HepG2 (cell line): ENCODE data around the gene METTL23. TPM values are rescaled to one million over a fixed set of nuclear protein-coding genes. Genes with fewer than 3 reads are reported as not detected.

Experiments used
- CBX5 ChIP-seq: sonication (generic); formaldehyde crosslinking; IDR thresholded peaks from 2 replicates; pipeline ENCODE4 v1.4.0; 2020; ENCODE audit warnings: missing genetic modification reagents, borderline replicate concordance
- DNMT3B ChIP-seq: conservative IDR thresholded peaks from 2 replicates; pipeline ENCODE4 v1.6.1; 2016; ENCODE audit warnings: missing biosample characterization, control low read depth
- MIXL1 ChIP-seq: IDR thresholded peaks from 2 replicates; pipeline ENCODE4 v1.6.1; 2016
- NFE2 ChIP-seq: sonication (generic); formaldehyde crosslinking; IDR thresholded peaks from 2 replicates; pipeline ENCODE4 v1.4.0; 2020; ENCODE audit warnings: missing genetic modification reagents
- NFKBIZ ChIP-seq: IDR thresholded peaks from 2 replicates; pipeline ENCODE4 v1.6.1; 2018; ENCODE audit warnings: missing genetic modification reagents, missing compliant biosample characterization
- PITX1 ChIP-seq: sonication (generic); formaldehyde crosslinking; IDR thresholded peaks from 2 replicates; pipeline ENCODE4 v1.5.1; 2020; ENCODE audit warnings: mild to moderate bottlenecking, missing genetic modification reagents
- RAD21 ChIP-seq: fragments of 450-650 bp; formaldehyde crosslinking; IDR thresholded peaks from 2 replicates; pipeline ENCODE4 v1.5.0; 2020; ENCODE audit warnings: mild to moderate bottlenecking
- RBM22 ChIP-seq: fragments of 200-400 bp; formaldehyde crosslinking; optimal IDR thresholded peaks from 2 replicates; pipeline ENCODE3; 2017; ENCODE audit warnings: mild to moderate bottlenecking, low read length, moderate library complexity
- SIN3A ChIP-seq: IDR thresholded peaks from 2 replicates; pipeline ENCODE4 v1.6.1; 2011; ENCODE audit warnings: low read depth, mild to moderate bottlenecking, control low read depth, low read length, borderline replicate concordance
- SMAD9 ChIP-seq: sonication (generic); formaldehyde crosslinking; IDR thresholded peaks from 2 replicates; pipeline ENCODE4 v1.5.1; 2020; ENCODE audit warnings: mild to moderate bottlenecking, missing genetic modification reagents
- SP140L ChIP-seq: sonication (generic); formaldehyde crosslinking; IDR thresholded peaks from 2 replicates; pipeline ENCODE4 v1.4.0; 2020; ENCODE audit warnings: missing genetic modification reagents, borderline replicate concordance
- YEATS4 ChIP-seq: sonication (generic); formaldehyde crosslinking; IDR thresholded peaks from 2 replicates; pipeline ENCODE4 v1.4.0; 2020; ENCODE audit warnings: missing genetic modification reagents, borderline replicate concordance
- ZNF205 ChIP-seq: IDR thresholded peaks from 2 replicates; pipeline ENCODE4 v1.6.1; 2018; ENCODE audit warnings: missing biosample characterization, missing genetic modification reagents
- ZNF329 ChIP-seq: sonication (generic); formaldehyde crosslinking; IDR thresholded peaks from 2 replicates; pipeline ENCODE4 v1.9.0; 2021; ENCODE audit warnings: low read depth, mild to moderate bottlenecking, missing genetic modification reagents
- ZNF552 ChIP-seq: sonication (generic); formaldehyde crosslinking; IDR thresholded peaks from 2 replicates; pipeline ENCODE4 v1.9.0; 2022; ENCODE audit warnings: missing genetic modification reagents, mild to moderate bottlenecking, borderline replicate concordance
- ZNF761 ChIP-seq: sonication (generic); formaldehyde crosslinking; conservative IDR thresholded peaks from 2 replicates; pipeline ENCODE4 v1.4.0; 2020; ENCODE audit warnings: mild to moderate bottlenecking, missing genetic modification reagents
- ZNF816 ChIP-seq: sonication (generic); formaldehyde crosslinking; IDR thresholded peaks from 2 replicates; pipeline ENCODE4 v1.8.0; 2022; ENCODE audit warnings: missing genetic modification reagents, mild to moderate bottlenecking, borderline replicate concordance
- ZSCAN31 ChIP-seq: sonication (generic); formaldehyde crosslinking; IDR thresholded peaks from 2 replicates; pipeline ENCODE4 v1.5.0; 2020; ENCODE audit warnings: low read depth, mild to moderate bottlenecking, missing genetic modification reagents
- polyA plus RNA-seq, 8 experiments: library from polyadenylated mRNA; depleted of rRNA in 3 of 8; stranded (reverse) in 7 of 8; unstranded in 1 of 8; fragments of >200 nt; fragmentation: Illumina TruSeq in 4 of 8; extraction: Trizol in 4 of 8; gene quantifications; 2 replicates each; pipeline versions ENCODE4 v1.2.1 to v1.2.3, GENCODE V29; 2011 to 2016; ENCODE audit warnings: low read depth in 4 of 8, missing spikeins in 1 of 8, mixed read lengths in 1 of 8; ENCODE audit not compliant: insufficient read depth in 1 of 8
- total RNA-seq, 5 experiments: library from RNA; depleted of rRNA; stranded (reverse); fragments of >200 nt; fragmentation: Illumina TruSeq; extraction: Trizol; gene quantifications; 2 replicates each; pipeline ENCODE4 v1.2.3, GENCODE V29; 2016; ENCODE audit warnings: low read depth in 1 of 5
- TF ChIP-seq, protein P1 (sequence below): sonication (generic); formaldehyde crosslinking; IDR thresholded peaks from 2 replicates; pipeline ENCODE4 v1.5.0; 2020; ENCODE audit warnings: missing genetic modification reagents, mild to moderate bottlenecking, borderline replicate concordance
- TF ChIP-seq, protein P2 (sequence below): fragments of 450-650 bp; IDR thresholded peaks from 2 replicates; pipeline ENCODE4 v1.6.1; 2017; ENCODE audit warnings: mild to moderate bottlenecking
- TF ChIP-seq, protein P3 (sequence below): IDR thresholded peaks from 2 replicates; pipeline ENCODE4 v1.4.0; 2020; ENCODE audit warnings: mild to moderate bottlenecking, missing genetic modification reagents
- TF ChIP-seq, protein P4 (sequence below): sonication (generic); formaldehyde crosslinking; IDR thresholded peaks from 2 replicates; pipeline ENCODE4 v1.4.0; 2020; ENCODE audit warnings: missing genetic modification reagents

Gene METTL23
- total and polyA plus RNA-seq, 2 of the 13 experiments (the other 11 are each of a cell fraction or from before 2014, with no cell fraction given): 39.9 to 104 TPM

DNA sequence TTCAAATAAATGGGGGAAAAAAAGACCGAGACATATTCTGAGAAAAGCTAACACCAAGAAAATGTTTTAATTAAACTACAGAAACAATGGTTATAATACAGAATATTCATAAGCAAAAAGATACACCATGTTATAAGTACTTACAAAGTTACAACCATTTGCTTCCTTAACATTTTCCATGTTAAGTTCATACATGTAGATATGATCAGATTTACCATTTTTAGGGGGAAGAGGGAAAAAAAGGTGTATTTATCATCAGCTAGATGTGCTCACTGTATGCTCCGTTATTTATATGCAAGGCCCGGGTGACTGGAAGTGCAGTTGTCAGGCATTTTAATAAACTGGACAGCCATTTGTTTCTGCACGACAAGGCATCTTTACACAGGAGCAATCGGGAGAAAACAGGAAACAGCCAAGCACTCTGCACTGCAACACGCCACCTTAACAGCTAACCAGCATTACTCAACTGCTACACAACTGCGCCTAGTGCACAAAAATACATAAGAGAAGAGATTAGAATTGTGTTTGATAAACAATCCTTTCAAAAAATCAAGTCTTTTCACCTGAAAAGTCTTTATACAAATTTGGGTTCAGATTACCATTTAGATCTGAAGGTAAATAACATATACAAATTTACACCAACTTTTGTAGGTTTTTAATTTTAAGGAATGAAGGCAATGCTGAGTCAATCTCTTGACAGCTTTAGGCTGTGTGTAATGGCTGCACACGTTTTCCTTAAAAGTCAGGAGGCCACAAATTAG lies 7.6 kb downstream of the METTL23 start (continued):
- TF ChIP-seq, protein P1, sequence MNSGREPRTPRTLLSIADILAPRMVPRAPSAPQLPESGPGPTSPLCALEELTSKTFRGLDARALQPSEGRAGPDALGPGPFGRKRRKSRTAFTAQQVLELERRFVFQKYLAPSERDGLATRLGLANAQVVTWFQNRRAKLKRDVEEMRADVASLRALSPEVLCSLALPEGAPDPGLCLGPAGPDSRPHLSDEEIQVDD (CRISPR knock-in tag): no peak
- TF ChIP-seq RBM22 (peak; percentile 94), ZSCAN31 (CRISPR knock-in tag) (no peak), SMAD9 (CRISPR knock-in tag) (no peak), SP140L (CRISPR knock-in tag) (no peak), YEATS4 (CRISPR knock-in tag) (no peak), ZNF552 (CRISPR knock-in tag) (no peak), SIN3A (peak; percentile 68; the same call in 1 of the 2 replicates), MIXL1 (no peak), ZNF205 (CRISPR knock-in tag) (no peak), RAD21 (no peak), ZNF816 (CRISPR knock-in tag) (0 out of 2 replicates have a peak, but pooled peaks have one; percentile 37), NFE2 (CRISPR knock-in tag) (no peak), PITX1 (no peak), CBX5 (CRISPR knock-in tag) (no peak), ZNF761 (CRISPR knock-in tag) (no peak), DNMT3B (no peak), ZNF329 (CRISPR knock-in tag) (no peak), NFKBIZ (CRISPR knock-in tag) (no peak)
- TF ChIP-seq, protein P2, sequence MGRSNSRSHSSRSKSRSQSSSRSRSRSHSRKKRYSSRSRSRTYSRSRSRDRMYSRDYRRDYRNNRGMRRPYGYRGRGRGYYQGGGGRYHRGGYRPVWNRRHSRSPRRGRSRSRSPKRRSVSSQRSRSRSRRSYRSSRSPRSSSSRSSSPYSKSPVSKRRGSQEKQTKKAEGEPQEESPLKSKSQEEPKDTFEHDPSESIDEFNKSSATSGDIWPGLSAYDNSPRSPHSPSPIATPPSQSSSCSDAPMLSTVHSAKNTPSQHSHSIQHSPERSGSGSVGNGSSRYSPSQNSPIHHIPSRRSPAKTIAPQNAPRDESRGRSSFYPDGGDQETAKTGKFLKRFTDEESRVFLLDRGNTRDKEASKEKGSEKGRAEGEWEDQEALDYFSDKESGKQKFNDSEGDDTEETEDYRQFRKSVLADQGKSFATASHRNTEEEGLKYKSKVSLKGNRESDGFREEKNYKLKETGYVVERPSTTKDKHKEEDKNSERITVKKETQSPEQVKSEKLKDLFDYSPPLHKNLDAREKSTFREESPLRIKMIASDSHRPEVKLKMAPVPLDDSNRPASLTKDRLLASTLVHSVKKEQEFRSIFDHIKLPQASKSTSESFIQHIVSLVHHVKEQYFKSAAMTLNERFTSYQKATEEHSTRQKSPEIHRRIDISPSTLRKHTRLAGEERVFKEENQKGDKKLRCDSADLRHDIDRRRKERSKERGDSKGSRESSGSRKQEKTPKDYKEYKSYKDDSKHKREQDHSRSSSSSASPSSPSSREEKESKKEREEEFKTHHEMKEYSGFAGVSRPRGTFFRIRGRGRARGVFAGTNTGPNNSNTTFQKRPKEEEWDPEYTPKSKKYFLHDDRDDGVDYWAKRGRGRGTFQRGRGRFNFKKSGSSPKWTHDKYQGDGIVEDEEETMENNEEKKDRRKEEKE: no peak
- TF ChIP-seq, protein P3, sequence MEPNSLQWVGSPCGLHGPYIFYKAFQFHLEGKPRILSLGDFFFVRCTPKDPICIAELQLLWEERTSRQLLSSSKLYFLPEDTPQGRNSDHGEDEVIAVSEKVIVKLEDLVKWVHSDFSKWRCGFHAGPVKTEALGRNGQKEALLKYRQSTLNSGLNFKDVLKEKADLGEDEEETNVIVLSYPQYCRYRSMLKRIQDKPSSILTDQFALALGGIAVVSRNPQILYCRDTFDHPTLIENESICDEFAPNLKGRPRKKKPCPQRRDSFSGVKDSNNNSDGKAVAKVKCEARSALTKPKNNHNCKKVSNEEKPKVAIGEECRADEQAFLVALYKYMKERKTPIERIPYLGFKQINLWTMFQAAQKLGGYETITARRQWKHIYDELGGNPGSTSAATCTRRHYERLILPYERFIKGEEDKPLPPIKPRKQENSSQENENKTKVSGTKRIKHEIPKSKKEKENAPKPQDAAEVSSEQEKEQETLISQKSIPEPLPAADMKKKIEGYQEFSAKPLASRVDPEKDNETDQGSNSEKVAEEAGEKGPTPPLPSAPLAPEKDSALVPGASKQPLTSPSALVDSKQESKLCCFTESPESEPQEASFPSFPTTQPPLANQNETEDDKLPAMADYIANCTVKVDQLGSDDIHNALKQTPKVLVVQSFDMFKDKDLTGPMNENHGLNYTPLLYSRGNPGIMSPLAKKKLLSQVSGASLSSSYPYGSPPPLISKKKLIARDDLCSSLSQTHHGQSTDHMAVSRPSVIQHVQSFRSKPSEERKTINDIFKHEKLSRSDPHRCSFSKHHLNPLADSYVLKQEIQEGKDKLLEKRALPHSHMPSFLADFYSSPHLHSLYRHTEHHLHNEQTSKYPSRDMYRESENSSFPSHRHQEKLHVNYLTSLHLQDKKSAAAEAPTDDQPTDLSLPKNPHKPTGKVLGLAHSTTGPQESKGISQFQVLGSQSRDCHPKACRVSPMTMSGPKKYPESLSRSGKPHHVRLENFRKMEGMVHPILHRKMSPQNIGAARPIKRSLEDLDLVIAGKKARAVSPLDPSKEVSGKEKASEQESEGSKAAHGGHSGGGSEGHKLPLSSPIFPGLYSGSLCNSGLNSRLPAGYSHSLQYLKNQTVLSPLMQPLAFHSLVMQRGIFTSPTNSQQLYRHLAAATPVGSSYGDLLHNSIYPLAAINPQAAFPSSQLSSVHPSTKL: no peak
- TF ChIP-seq, protein P4, sequence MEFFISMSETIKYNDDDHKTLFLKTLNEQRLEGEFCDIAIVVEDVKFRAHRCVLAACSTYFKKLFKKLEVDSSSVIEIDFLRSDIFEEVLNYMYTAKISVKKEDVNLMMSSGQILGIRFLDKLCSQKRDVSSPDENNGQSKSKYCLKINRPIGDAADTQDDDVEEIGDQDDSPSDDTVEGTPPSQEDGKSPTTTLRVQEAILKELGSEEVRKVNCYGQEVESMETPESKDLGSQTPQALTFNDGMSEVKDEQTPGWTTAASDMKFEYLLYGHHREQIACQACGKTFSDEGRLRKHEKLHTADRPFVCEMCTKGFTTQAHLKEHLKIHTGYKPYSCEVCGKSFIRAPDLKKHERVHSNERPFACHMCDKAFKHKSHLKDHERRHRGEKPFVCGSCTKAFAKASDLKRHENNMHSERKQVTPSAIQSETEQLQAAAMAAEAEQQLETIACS (CRISPR knock-in tag): no peak
